Measurements from ENCODE around the gene GDPD5.

Gene GDPD5

DNA sequence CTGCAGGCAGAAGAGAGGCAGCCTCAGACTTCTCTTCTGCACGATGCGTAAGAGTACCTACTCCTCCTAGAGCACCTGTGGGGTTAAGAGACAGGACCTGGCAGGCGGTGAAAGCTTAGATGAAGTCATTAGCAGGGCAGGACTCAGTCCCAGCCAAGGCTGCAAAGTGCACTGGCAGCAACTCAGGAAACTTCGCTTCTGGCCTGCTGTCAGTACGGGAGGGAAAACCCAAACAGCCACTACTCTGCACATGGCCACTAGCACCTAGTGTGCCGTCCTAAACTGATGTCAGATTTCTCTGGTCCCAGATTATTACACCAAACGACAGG is 84.0 kb downstream of the GDPD5 start:
- DNase-seq, result no peak

DNA sequence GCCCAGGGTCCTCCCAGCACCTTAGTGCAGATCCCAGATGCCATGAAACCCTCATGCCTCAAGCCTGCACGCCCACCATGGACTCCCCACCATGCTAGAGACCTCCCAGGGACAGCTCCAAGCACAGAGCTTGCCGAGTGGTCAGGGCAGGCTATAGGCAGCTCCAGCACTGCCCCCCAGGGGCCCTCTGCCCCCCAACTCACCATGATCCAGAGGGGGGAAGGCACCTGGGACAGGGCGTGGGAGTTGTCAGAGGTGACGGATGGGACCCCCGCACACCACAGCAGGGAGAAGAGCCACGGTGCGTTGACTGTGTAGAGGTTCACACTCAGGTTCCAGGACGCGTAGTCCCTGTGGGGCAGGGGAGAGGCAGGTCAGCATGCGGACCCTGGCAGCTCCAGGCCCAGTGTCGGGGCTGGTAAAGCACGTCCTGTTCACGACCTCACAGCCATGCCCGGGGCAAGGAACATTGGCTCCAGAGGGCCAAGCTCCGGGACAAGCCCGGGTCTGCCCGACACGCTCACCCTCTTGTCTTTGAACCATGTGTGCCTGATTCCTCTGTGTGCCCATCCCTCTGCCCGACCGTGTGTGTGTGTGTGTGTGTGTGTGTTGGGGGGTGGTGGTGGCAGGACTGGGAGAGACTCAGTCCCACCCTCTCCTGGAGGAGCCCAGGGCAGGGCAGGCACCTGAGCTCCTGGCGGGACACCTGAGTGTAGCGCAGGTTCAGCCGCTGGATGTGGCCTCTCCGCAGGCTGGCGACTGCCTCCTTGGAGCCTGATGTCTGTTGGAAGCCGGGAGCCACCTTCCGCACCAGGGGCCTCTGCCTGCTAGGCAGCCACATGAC is 84.6 kb downstream of the GDPD5 start:
- DNase-seq, result no peak

DNA sequence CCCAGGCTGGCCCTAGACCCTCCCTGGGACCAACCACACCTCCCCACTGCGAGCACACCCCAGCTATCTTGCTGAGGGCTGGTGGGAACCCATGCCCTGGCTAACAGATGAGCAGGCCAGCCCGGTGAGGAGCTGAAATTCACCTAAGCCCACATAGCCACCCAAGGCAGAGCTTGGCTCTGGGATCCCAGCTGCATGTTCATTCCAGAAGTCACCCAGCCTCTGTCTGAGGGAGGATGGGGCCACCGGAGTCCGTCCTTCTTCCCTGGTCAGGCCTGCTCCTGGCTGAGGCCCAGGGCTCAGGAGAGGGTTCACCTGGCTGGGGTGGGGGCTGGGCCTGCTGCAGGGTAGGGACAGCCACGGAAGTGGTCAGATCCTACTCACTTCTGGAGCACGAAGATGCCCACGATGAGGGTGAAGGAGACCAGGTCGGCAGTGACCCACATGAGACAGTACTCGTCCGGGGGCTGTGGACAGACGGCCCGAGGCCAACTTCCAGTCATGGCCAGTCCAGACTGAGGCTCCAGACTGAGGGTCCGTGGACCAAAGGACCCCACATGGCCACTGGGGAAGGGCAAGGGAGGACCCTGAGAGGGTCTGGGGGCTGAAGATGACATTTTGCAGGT is 86.1 kb downstream of the GDPD5 start:
- no peak for DNase-seq

DNA sequence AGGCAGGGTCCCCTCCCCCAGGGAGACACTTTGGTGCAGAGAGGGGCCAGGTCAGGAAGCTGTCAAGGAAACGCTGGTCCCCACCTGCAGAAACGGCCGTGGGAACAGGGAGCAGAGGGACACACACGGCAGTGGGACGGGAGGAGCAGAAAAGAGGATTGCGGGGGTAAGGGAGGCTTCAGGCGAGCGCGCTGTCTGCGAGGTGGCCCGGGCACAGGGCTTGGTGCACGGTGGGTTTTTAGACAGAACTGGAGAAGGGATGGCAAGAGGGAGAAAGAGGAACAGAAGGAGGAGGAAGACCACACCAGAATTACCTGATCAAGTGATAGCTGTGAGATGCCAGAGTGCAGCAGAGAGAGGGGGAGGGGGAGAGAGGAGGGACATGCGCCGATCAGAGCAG is 86.7 kb downstream of the GDPD5 start:
- no peak for DNase-seq

DNA sequence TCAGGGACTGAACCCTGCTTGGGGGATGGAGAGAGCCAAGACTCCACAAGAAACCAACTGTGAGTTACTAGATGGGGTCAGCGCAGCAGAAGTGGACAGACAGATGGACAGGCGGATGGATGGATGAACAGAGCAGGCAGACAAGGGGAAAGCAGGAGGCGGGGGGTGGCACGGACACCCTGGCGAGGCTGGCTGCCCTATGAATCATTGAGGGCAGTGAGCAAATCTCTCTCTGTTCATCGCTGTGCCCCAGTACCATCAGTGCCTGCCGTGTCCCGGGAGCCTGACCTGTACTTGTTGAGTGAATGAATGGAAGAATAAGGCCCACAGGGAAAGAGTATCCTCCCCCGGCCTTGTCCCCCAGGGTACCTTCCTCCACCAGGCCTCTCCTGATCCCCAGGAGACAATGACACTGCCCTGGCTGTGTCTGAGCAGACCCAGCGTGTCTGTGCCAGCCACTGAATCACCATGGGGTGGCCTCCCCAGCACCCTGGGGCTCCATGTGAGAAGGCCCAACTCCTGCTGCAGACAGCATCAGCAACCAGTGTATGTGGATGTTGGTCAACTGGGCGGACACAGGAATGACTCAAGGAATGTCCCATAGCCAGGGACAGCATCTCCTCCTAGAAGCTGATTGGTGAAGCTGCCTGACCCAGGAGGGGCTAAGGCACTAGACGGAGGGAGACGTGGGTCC is 87.6 kb downstream of the GDPD5 start:
- no peak for DNase-seq

DNA sequence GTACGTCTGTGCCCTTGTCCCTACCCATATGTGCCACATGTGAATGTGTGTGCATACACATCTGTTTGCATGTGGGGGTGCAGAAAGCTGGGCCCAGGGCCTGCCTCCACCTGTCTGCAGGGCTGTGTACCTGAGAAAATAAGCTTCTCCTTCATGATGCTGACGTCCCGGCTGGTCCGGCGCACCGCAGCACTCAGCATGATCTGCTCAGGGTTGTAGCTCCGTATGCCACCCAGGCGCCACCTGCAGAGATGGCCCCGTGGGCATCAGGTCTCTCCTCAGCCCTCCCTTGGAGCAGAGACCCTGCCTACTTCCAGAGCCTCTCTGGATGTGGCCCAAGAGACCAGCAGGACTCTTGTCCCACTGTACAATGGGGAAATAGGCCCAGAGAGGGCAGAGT is 88.9 kb downstream of the GDPD5 start:
- no peak for DNase-seq

DNA sequence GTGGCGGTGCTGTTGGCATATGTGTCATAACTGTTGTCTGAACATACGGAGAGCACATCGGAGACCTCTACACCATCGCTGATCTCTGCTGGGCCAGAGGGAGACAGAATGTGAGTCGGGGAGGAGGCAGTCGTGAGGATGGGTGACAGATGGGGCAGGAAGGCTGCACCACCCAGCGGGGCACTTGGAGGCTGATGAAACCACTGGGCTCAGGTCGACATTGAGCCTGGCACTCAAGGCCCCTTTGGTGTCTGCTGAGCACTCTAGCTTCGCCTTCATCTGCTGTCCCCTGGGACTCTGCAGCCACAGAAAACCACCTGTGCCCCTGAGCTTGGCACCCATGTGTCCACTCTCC is 90.2 kb downstream of the GDPD5 start:
- DNase-seq, result no peak

DNA sequence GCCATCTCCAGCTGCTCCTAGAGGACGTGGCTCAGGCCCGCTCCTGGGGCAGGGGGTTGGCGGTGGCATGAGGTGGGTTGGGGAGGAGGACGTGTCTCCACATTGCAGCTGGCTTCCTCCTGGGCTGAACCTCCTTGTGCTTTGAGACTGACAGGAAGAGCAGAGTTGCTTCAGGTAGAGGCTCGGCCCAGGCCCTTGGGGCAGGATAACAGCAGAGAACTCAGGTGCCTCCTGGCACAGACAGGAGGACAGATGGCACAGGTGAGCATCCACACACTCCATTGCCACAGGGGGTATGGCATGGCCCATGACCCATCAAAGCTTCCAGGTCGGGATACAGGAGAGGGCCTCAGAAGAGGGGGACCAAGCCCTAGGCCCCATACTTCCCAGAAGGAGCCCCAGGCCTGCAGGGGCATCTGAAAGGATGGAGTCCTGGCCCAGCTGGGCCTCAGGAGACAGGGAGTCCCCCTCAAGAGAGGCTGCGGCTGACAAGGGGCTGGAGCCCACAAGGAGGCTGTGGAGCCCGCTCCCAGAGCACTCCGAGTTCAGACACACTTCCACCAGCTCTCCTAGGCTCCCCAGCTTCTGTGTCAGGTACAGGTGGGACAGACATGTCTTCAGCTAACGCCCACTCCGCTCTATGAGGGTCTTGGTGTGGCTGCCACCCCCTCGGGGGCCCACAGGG is 90.7 kb downstream of the GDPD5 start:
- DNase-seq, result no peak

DNA sequence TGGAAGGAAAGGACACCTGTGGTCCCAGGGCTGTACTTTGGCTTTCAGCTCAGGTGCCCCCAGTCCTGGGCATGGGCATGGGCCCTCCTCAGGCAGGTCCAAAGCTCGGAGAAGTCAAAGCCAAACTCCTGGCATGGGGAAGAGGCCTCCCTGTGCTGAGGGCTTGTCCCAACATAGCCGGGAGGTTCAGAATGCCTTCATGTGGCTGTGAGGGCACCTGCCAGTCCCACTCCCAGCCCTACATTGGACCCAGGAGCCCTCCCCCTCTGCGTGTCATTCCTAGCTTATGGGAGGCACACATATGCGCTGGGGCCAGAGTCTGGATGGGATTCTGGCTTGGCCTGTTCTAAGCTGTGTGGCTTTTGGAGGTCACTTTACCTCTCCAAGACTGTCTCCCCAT is 91.7 kb downstream of the GDPD5 start:
- DNase-seq, result no peak

DNA sequence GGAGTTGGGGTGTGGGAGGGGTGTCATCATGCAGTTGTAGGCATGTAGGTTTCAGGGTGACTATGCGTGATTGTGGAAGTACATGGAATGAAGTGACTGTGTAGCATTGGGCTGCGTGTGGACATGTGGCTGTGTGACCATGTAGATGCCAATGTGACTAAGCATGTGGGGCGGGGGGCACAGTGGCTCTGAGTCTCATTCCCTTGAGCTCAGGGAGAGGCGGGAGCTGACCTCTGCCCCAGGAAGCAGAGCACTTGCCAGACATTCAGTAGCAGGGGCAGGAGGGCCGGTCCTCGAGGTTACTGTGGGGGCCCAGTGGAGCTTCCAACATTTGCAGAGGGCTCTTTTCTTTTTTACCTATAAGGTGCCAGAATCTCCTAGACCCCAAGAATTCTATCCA is 92.3 kb downstream of the GDPD5 start:
- DNase-seq, result no peak

DNA sequence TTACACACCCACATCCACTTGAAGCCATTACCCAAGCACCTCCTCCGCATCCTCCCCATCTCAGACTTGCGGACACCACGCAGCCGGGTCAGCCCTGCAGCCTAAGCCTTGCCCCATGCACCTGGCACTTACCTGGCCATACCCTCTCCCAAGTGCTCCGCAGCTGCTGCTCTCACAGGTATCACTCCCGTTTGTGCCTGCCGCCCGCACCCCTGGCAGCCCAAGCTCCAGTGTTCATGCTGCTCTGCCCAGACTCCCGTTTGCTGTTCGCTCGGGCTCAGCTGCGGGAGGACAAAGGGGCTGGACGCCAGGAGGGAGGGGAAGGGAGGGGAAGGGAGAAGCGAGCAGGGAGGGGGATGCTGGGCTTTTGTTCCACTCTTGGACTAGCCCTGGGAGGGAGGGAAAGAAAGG is 92.8 kb downstream of the GDPD5 start, which contains the start of gene KLHL35:
TSS of gene KLHL35 (minus strand) at position 293 of the 411 bp plus-strand sequence. CDS start 2,574 bp downstream, outside the sequence.
- no peak for DNase-seq

DNA sequence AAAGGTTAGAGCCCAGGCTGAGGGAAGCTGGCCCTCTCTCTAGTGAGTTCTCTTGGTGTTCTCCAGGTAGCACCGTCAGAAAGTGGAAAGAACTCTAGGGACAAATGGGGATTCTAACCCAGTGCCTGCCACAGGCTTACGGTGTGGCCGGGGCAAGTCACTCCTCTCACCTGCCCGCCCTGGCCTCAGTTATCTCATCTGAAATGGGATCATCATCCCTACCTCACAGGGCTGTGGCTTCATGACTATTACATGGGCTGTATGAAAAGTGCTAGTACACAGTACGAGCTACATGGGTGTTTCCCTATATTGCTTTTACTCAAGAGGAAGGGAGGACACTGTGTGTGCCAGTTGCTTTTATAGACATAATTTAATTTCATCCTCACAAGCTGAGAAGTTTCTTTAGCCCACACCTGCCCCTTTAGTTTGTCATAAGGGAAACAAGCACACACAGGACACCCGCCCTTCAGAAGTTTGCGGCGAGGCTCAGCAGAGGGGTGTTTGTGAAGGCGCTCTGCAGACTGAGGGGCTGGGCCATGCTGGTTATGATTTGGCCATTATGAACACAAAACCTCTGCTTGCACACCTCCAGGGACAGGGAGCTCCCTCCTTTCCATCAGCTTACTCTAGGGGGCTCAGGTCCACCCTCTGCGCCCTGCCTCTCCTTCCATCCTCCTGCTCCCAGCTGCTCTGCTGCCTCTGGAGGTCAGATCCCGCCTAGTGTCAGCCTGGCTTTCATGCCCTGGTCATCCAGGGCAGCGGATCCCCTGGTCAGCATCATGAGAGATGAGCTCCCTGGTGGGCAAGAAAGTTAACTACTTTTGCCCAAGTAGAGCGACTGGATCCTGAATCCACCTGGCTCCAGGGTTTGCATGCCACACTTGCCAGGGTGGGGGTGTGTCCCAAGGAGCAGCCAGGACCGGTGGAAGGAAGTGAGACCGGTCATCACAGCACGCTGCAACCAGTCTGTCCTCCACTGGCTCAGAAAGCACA is 93.9 kb downstream of the GDPD5 start:
- no peak for DNase-seq

DNA sequence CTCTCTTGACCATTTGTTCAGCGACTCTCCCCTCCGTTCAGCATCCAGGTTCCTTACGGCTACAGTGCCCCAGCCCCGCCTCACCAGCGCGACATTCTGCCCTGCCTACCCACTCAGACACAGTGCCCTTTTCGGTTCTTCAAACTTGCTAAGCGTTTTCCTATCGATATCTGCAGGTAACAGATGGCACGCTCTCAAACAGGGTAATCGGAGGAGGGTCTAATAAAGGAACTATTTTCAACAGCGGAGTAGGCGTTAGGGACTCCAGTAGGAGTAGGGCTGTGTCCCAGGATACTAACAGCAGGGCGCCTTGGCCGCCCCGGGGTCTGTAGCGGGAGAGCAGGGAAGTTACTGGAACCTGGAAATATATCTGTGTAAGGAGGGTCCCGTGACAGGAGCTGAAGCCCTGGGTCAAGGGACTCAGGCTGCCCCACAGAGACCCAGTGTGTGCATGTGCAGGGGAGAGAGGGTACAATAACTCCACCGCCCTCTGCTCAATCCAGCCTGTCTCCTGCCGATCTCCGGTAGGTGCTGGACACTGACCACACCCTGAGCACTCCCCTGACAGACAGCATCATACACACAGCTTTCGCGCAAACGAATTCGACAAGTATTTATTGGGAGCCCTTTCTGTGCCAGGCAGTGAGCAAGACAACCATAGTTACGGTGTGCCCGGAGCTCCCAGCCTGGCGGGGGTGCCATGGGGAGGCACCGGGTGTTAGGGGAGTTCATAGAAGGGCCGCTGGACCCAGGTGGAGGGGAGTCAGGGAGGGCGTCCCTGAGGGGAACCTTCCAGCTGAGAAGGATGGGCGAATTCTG is 94.8 kb downstream of the GDPD5 start:
- DNase-seq, result no peak

DNA sequence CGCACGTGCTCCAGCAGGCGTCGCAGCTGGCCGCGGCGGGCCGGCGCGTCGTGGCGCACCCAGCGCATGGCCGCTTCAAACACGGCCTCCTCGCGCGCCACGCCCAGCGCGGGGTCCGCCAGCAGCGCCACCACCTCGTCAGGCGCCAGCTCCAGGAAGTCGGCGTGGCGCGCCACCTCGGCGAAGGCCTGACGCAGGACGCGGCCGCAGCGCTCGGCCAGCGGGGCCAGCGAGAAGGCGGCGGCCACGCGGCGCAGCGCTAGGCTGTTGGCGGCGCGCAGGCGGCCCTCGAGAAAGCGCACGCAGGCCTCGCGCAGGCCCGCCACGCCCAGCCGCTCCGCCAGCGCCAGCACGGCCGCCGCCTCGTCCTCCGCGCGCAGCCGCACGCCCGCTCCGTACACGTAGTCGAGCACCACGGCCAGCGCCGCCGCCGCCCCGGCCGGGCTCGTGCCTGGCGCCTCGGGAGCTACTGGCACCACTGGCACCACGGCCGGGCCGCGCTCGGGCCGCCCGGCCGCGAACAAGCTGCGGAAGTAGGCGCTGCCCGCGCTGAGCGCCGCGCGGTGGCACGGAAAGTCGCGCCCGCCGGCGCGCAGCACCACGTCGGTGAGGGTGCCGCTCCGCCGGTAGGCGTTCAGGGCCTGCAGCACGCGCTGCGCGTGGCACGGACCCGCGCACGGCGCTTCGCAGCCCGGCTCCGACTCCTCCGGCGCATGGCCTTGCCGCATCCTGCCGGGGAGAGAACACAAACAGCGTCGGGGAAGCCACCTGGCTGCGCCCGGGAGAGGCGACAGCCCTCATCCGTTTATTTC is 95.6 kb downstream of the GDPD5 start:
- DNase-seq, result peak; percentile 58

DNA sequence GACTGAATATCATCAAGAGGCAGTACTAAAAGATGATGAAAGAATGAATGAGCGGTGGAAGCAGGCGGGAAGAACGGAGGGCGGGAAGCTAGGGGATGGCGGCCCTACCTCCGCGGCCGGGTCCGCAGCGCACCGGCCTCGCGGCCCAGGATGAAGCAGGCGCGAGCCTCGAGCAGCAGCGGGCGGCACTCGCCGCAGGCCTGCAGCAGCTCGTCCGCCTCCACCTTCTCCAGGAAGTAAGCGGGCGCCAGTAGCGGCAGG is 96.2 kb downstream of the GDPD5 start:
- DNase-seq, result no peak

DNA sequence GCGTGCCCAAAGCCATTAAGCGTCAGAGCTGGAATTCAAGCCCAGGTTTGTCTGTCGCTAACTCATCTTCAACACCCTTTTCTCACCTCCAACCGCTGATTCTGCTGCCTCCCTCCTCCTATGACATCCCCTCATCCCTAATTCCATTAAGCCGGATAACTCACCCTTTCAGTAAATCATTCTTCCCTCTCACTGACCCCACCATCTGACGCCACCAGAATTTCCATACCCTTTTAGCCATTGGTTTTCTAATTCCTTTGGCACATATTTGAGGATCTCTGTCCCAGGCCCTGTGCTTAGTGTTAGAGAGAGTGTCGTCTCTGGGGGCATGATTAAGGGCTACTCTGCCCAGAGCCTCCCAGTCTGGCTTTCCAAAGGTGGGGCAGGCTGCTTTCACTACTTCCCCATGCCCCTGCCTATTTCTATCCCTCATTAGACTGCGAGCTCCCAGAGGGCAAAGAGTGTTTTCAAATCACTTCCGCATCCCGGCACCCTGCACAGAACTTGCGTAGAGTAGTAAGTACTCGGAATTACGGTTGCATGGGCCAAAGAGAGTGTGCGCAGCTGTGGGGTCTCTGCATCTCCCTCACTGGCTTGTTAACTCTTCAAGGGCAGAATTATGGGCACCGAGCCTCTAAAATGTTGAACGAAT is 96.6 kb downstream of the GDPD5 start:
- no peak for DNase-seq

DNA sequence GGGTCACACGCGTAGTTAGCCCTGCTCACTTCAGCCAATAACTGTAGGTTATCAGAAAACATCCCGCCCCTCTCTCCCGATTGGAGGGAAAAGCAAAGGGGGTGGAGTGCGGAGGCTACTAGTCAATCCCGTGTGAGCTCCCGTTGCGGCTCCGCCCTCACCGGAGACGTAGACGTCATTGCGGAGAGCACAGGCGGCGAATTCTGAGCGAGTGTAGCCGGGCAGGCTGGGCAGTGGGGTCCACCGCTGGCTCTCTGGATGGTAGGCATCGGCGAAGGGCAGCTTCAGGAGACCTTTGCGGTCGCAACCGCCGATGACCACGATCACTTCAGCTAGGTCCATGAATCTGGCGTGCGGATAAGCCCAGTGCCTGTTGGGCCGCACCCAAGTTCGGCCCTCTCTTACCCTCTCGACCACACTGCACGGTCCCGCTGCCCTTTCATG is 97.4 kb downstream of the GDPD5 start:
- DNase-seq, result peak; percentile 67

DNA sequence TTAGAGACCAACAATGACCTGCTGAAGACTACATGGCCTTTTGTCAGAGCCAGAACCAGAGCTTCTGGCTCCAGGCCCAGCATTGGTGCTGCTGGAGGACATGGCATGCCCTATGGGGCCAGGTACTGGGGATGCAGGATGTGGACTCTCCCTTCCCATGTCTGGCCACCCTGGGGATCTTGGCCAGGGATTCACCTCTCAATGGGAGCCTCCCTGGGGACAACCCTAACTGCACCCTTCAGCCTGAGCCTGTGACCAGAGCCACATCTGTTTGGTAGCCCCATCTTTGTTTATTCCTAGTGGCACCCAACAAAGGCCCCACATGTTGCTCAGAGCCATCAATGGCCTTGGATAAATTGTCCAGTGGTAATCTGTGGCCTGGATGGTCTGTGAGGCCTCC is 98.6 kb downstream of the GDPD5 start:
- no peak for DNase-seq

DNA sequence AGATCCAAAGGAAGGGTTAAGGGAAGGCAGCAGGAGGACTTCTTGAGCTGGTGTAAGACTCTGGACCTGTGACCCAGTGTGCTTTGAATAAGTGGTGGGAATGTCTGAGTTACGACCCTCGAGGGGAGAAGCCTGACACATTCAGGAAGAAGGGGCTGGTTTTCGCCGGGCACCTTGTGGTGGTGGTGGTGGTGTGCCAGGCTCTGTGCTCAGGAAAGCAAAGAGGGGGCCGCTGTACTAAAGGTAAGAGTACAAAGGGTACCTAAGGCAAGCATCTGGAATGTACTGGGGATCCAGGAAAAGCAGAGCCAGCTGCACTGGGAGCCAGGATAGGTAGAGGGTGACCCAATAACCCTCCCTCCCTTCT is 99.0 kb downstream of the GDPD5 start:
- no peak for DNase-seq

DNA sequence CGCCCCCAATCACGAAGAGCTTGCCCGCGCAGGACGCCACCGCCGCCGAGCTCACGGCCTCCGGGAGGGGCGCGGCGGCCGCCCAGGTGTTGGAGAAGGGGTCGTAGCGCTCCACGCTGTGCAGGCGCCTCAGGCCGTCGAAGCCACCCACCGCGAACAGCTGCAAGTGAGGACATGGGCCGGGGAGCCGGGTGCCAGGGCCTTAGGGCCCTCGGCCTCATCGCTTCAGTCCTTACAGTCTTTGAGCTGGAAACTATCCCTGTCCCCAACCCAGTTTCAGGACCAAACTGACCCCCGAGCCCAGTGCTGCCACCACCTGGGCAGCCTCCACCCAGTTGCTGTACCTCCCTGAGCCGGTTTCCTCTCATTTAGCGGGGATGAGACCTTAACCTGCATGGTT is 100.3 kb downstream of the GDPD5 start:
- DNase-seq, result no peak

All from activated CD4-positive, CD25-positive, alpha-beta regulatory T cell treated with anti-CD3 and anti-CD28 coated beads, Interleukin-2, amount 50 U/mL, for 72 hours (primary cell).